ENCODE data around the gene SEMA3E. TPM values are rescaled to one million over a fixed set of nuclear protein-coding genes. Genes with fewer than 3 reads are reported as not detected.

The SEMA3E gene
- total and polyA plus RNA-seq, 10 of the 15 experiments (the other 5 are each of a cell fraction or from before 2014, with no cell fraction given) = 0.08 to 2.0 (median 0.82) TPM

- intact Hi-C loops (cut with micrococcal nuclease; ENCODE audit: unreplicated experiment) = no loop called here
- H3K79me2 ChIP-seq (ENCODE audit: control insufficient read depth, insufficient read depth, low read length) = no peaks in the 10 kb centered on the region
- ChIA-PET SMC1A (ENCODE audit: uncharacterized antibody, unreplicated experiment) (no interaction called here), POLR2A (no interaction called here), RAD21 (ENCODE audit: unreplicated experiment) (no interaction called here), CTCF (no interaction called here)
- no peak overlapping the region for H3K4me3 ChIP-seq
- in situ Hi-C loops (cut with MboI) = no loop called here
- no peak overlapping the region for H2AFZ ChIP-seq (ENCODE audit: control insufficient read depth, low read depth, low read length)
- H3K9me3 ChIP-seq (replicated peaks; ENCODE audit: control insufficient read depth, insufficient read depth, low read length) = no peaks in the 10 kb centered on the region
- H3K36me3 ChIP-seq (ENCODE audit: control insufficient read depth in 2 of 2, insufficient read depth in 2 of 2, low read length in 1 of 2) = no peaks in the 10 kb centered on the region
- no peaks in the 10 kb centered on the region for H4K20me1 ChIP-seq (ENCODE audit: control insufficient read depth, insufficient read depth)
- no peak for FAIRE-seq
- H3K4me1 ChIP-seq (ENCODE audit: control insufficient read depth, insufficient read depth, low read length) = no peaks in the 10 kb centered on the region
- no peak for TF ChIP-seq PBX3 (IDR thresholded peaks at IDR 0.05; ENCODE audit: insufficient replicate concordance, low read depth, low read length)
- no peak for TF ChIP-seq ZNF384 (IDR thresholded peaks at IDR 0.05; ENCODE audit: borderline replicate concordance, low read depth, low read length)
- TF ChIP-seq, protein P1, sequence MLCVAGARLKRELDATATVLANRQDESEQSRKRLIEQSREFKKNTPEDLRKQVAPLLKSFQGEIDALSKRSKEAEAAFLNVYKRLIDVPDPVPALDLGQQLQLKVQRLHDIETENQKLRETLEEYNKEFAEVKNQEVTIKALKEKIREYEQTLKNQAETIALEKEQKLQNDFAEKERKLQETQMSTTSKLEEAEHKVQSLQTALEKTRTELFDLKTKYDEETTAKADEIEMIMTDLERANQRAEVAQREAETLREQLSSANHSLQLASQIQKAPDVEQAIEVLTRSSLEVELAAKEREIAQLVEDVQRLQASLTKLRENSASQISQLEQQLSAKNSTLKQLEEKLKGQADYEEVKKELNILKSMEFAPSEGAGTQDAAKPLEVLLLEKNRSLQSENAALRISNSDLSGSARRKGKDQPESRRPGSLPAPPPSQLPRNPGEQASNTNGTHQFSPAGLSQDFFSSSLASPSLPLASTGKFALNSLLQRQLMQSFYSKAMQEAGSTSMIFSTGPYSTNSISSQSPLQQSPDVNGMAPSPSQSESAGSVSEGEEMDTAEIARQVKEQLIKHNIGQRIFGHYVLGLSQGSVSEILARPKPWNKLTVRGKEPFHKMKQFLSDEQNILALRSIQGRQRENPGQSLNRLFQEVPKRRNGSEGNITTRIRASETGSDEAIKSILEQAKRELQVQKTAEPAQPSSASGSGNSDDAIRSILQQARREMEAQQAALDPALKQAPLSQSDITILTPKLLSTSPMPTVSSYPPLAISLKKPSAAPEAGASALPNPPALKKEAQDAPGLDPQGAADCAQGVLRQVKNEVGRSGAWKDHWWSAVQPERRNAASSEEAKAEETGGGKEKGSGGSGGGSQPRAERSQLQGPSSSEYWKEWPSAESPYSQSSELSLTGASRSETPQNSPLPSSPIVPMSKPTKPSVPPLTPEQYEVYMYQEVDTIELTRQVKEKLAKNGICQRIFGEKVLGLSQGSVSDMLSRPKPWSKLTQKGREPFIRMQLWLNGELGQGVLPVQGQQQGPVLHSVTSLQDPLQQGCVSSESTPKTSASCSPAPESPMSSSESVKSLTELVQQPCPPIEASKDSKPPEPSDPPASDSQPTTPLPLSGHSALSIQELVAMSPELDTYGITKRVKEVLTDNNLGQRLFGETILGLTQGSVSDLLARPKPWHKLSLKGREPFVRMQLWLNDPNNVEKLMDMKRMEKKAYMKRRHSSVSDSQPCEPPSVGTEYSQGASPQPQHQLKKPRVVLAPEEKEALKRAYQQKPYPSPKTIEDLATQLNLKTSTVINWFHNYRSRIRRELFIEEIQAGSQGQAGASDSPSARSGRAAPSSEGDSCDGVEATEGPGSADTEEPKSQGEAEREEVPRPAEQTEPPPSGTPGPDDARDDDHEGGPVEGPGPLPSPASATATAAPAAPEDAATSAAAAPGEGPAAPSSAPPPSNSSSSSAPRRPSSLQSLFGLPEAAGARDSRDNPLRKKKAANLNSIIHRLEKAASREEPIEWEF (IDR thresholded peaks at IDR 0.05; ENCODE audit: insufficient replicate concordance, low read depth, low read length) = no peak
- no peak for TF ChIP-seq STAT3 (IDR thresholded peaks at IDR 0.05; ENCODE audit: low read depth, low read length)
- TF ChIP-seq ZNF24 (IDR thresholded peaks at IDR 0.05) = no peak
- no peaks in the 10 kb centered on the region for H3K27me3 ChIP-seq (replicated peaks in 1 of 2; ENCODE audit: control insufficient read depth in 2 of 2, insufficient read depth in 2 of 2, low read length in 1 of 2)
- 24% methylated on average over 2 of the region's 2 CpGs for WGBS (ENCODE audit: insufficient coverage, insufficient replicate concordance, low lambda C conversion rate, missing lambda C conversion rate)
- no peak for DNase-seq (ENCODE audit: low read depth, low spot score)
- no TSS peak for BruUV-seq (replicated peaks)
- ATAC-seq = no peak
- no peak overlapping the region for H3K27ac ChIP-seq (ENCODE audit: control insufficient read depth, insufficient read depth)
- no peak overlapping the region for H3K9ac ChIP-seq (ENCODE audit: control insufficient read depth, insufficient read depth, low read length)
- H3K4me2 ChIP-seq (ENCODE audit: control insufficient read depth, insufficient read depth) = no peak overlapping the region
These were observed 219.4 kb downstream of the SEMA3E start for GRCh38 chr7:83429493-83429892.

All from GM12878 (cell line).